ENCODE data around the gene NCKAP5. TPM values are rescaled to one million over a fixed set of nuclear protein-coding genes. Genes with fewer than 3 reads are reported as not detected.

NCKAP5 gene
- total RNA-seq, 1 donor from 2014 or later: 0.20 TPM

DNA sequence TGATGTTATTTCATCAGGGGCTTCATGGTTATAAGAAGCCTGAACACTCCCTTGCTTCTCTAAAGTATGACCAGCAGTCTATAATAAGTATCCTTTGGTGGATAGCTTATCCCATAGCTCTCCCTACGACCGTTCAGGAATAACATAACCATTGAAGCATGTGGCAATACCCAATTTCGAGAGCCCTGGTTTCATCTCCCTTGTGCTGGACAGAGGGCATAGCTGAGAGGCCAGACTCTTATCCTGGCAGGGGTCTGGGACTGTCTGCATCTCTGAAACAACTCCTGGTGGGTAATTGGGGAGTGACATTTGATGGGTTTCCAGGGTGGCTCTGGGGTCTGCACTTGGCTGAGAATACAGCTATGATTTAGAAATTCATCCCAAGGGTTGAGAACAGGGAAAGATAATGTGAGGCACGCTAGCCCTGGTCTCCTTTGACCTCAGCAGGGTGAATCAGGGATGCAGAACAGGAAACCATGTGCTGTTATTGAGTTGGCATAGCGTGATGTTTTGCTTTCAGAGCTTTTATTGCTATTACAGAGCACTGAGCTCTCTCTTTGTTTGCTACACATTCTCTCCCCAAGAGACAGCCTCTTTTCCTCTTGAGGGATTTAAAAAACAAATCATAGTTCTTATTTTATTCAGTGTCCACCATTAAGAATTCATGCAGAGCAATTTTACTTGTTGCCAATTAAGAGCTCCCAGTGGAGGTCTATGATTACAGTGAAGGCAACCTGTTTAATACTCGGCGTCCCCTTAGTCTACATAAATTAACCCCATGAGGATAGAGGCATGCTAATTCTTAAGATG, 274.5 kb downstream of the NCKAP5 start:
- Mint-ChIP-seq H3K4me1 (ENCODE audit: low read depth, unreplicated experiment) (peaks cover 4% of the 10 kb centered on the region), H3K27ac (ENCODE audit: unreplicated experiment) (no peak overlapping the region), H3K4me3 (ENCODE audit: unreplicated experiment) (no peak overlapping the region), H3K9me3 (ENCODE audit: unreplicated experiment) (no peaks in the 10 kb centered on the region), H3K36me3 (ENCODE audit: unreplicated experiment) (no peaks in the 10 kb centered on the region), H3K27me3 (ENCODE audit: unreplicated experiment) (no peaks in the 10 kb centered on the region)
- TF ChIP-seq CTCF (IDR thresholded peaks at IDR 0.05; ENCODE audit: partially characterized antibody, unreplicated experiment): no peak
- no peak for DNase-seq

DNA sequence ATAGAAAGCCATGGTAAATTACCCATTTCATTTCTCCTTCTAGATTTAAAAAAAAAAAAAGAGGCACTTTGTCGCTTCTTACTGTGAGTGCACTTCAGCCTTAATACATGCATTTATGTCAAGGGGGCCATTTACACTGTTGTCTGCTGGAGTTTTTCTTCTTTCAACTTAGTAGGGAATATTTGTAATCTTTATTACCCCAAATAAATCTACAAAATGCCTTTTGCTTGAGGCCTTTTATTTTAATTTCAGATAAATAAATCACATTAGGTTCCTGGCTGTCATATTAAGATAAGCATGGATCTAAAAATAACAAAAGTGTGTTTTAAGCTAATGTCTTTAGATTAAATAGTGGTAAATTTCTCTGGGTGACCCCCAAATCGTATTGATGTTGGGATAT, 276.0 kb downstream of the NCKAP5 start:
- peaks cover 4% of the 10 kb centered on the region for H3K4me1 Mint-ChIP-seq (ENCODE audit: low read depth, unreplicated experiment)
- no peak overlapping the region for H3K27ac Mint-ChIP-seq (ENCODE audit: unreplicated experiment)
- no peaks in the 10 kb centered on the region for H3K36me3 Mint-ChIP-seq (ENCODE audit: unreplicated experiment)
- no peaks in the 10 kb centered on the region for H3K9me3 Mint-ChIP-seq (ENCODE audit: unreplicated experiment)
- TF ChIP-seq CTCF (IDR thresholded peaks at IDR 0.05; ENCODE audit: partially characterized antibody, unreplicated experiment): no peak
- no peak overlapping the region for H3K4me3 Mint-ChIP-seq (ENCODE audit: unreplicated experiment)
- peaks cover 2% of the 10 kb centered on the region for H3K27me3 Mint-ChIP-seq (ENCODE audit: unreplicated experiment)
- no peak for DNase-seq

DNA sequence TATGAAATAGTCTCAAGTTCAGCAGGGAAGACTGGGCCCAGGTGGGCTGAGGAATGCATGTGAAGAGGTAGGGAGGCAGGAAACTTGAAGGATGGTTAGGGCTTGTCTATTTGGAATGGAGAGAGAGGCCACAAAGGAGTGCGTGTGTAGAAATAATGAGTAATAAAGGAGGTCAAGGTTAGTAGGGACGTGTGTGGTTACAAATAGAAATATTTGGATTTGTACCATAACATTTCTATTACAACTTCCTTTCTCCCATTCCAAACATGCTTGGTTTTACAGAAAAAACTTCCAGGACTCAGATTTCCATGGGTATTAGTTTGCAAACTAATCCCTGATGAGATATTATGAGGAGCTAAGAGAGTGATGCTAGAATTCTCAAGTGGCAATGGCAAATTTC, 280.6 kb downstream of the NCKAP5 start:
- Mint-ChIP-seq H3K4me1 (ENCODE audit: low read depth, unreplicated experiment) (no peaks in the 10 kb centered on the region), H3K9me3 (ENCODE audit: unreplicated experiment) (no peaks in the 10 kb centered on the region), H3K27me3 (ENCODE audit: unreplicated experiment) (peaks cover 2% of the 10 kb centered on the region), H3K4me3 (ENCODE audit: unreplicated experiment) (no peak overlapping the region), H3K36me3 (ENCODE audit: unreplicated experiment) (no peaks in the 10 kb centered on the region), H3K27ac (ENCODE audit: unreplicated experiment) (no peak overlapping the region)
- DNase-seq: no peak
- no peak for TF ChIP-seq CTCF (IDR thresholded peaks at IDR 0.05; ENCODE audit: partially characterized antibody, unreplicated experiment)

DNA sequence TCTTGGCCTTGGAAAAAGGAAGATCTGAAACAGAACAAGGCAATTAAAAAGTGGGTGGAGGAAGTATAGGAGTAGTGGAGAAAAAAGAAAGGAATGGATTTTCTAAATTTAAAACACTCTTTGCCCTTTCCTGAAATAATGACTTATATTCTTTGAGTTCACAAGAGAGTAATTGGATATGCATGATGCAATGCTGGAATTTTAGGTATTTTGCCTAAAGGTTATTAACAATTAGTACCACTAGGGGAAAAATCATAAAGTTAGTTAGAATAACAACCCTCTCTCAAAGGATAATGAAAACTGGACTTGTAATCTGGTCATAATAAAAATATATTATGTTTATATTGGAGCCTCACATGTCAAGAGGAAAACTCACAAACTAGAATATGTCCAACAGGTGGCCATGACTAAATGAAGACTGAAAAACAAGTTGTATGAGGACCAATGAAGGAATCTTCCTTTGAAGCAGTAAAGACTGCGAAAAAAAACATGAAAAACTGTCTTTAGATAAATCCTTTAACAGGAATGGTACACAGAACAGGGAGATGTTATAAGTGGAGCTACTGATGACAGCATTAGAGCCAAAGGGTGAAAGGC, 281.8 kb downstream of the NCKAP5 start:
- H3K36me3 Mint-ChIP-seq (ENCODE audit: unreplicated experiment): no peaks in the 10 kb centered on the region

More for the DNA sequence above, 281.8 kb downstream of the NCKAP5 start:
- DNase-seq: no peak
- no peak for TF ChIP-seq CTCF (IDR thresholded peaks at IDR 0.05; ENCODE audit: partially characterized antibody, unreplicated experiment)
- H3K27ac Mint-ChIP-seq (ENCODE audit: unreplicated experiment): no peak overlapping the region
- H3K27me3 Mint-ChIP-seq (ENCODE audit: unreplicated experiment): peaks cover 2% of the 10 kb centered on the region
- H3K4me3 Mint-ChIP-seq (ENCODE audit: unreplicated experiment): no peak overlapping the region
- H3K4me1 Mint-ChIP-seq (ENCODE audit: low read depth, unreplicated experiment): no peaks in the 10 kb centered on the region
- H3K9me3 Mint-ChIP-seq (ENCODE audit: unreplicated experiment): no peaks in the 10 kb centered on the region
